H1 (cell line): ENCODE measurements around the gene ADAMTS8. TPM values are rescaled to one million over a fixed set of nuclear protein-coding genes. Genes with fewer than 3 reads are reported as not detected.
A peak's percentile ranks its signal among the peaks of the same experiment; 100 is the strongest.

Experiments used
- CTCF ChIA-PET: fragments of 300-600 bp; sonication (Branson Sonifier 250); formaldehyde crosslinking; loops from one replicate; lab custom pipeline; 2021; ENCODE audit not compliant: partially characterized antibody; lab: Charles Lee
- POLR2A ChIA-PET: fragments of 300-600 bp; sonication (Branson Sonifier 250); formaldehyde crosslinking; loops from one replicate; lab custom pipeline; 2021; ENCODE audit warnings: inconsistent platforms; ENCODE audit not compliant: partially characterized antibody; lab: Charles Lee
- DNase-seq, 2 experiments: peaks; one replicate each; pipeline versions ENCODE4 v3.0.0 to v3.0.0-alpha.2; 2010 to 2022; ENCODE audit warnings: low spot score in 2 of 2, low read depth in 1 of 2, mixed read lengths in 1 of 2
- FAIRE-seq: peaks from 2 replicates; lab custom pipeline; 2011; peaks lifted over from hg19 to GRCh38; lab: Jason Lieb, UNC
- H2AFZ ChIP-seq: 2 replicates; pipeline ENCODE4 v1.8.1; 2012; ENCODE audit warnings: low read length, inconsistent platforms
- H2AK5ac ChIP-seq: 2 replicates; pipeline ENCODE4 v1.6.1; 2013; ENCODE audit warnings: low read depth, low read length
- H2BK120ac ChIP-seq: replicated peaks from 2 replicates; pipeline ENCODE3; 2013; ENCODE audit warnings: low read depth, low read length, inconsistent platforms
- H2BK12ac ChIP-seq: 2 replicates; pipeline ENCODE4 v1.6.1; 2013; ENCODE audit warnings: low read depth, low read length
- H2BK15ac ChIP-seq: 2 replicates; pipeline ENCODE4 v1.6.1; 2013; ENCODE audit warnings: low read length
- H2BK20ac ChIP-seq: 2 replicates; pipeline ENCODE4 v1.6.1; 2013; ENCODE audit warnings: low read length
- H2BK5ac ChIP-seq: 2 replicates; pipeline ENCODE4 v1.6.1; 2013; ENCODE audit warnings: low read depth, low read length
- H3K14ac ChIP-seq: 2 replicates; pipeline ENCODE4 v1.6.1; 2013; ENCODE audit warnings: inconsistent platforms; ENCODE audit not compliant: insufficient read length
- H3K18ac ChIP-seq: 2 replicates; pipeline ENCODE4 v1.6.1; 2013; ENCODE audit warnings: low read length; ENCODE audit errors: extremely low read depth
- H3K23ac ChIP-seq: 2 replicates; pipeline ENCODE4 v1.6.1; 2013; ENCODE audit warnings: inconsistent platforms; ENCODE audit not compliant: insufficient read length
- H3K23me2 ChIP-seq: 2 replicates; pipeline ENCODE4 v1.6.1; 2013; ENCODE audit warnings: low read depth, low read length
- H3K27ac ChIP-seq: 2 replicates; pipeline ENCODE4 v1.6.1; 2011; ENCODE audit warnings: low read depth, low read length, inconsistent platforms
- H3K27me3 ChIP-seq, 4 experiments: replicated peaks in 1 of 4; 1 replicate in 1 of 4; 2 replicates in 3 of 4; pipeline versions ENCODE4 v1.6.1 to v1.8.1; 2011 to 2013; ENCODE audit warnings: low read length in 3 of 4, mild to moderate bottlenecking in 3 of 4, inconsistent platforms in 2 of 4, mixed read lengths in 2 of 4, moderate library complexity in 1 of 4; ENCODE audit not compliant: control insufficient read depth in 3 of 4, insufficient read depth in 3 of 4; ENCODE audit errors: extremely low read depth in 1 of 4
- H3K36me3 ChIP-seq, 4 experiments: 2 replicates each; pipeline versions ENCODE4 v1.6.1 to v1.8.1; 2011 to 2013; ENCODE audit warnings: mild to moderate bottlenecking in 4 of 4, low read length in 3 of 4, moderate library complexity in 2 of 4, control low read depth in 1 of 4, inconsistent platforms in 1 of 4; ENCODE audit not compliant: insufficient read depth in 4 of 4, control insufficient read depth in 2 of 4
- H3K4ac ChIP-seq: replicated peaks from 2 replicates; pipeline ENCODE3; 2013; ENCODE audit warnings: low read length, low read depth, mixed read lengths, inconsistent platforms; ENCODE audit not compliant: insufficient read length
- H3K4me1 ChIP-seq, 4 experiments: replicated peaks in 1 of 4; 1 replicate in 1 of 4; 2 replicates in 3 of 4; pipeline versions ENCODE4 v1.6.1 to v1.8.1; 2011 to 2013; ENCODE audit warnings: low read length in 3 of 4, inconsistent platforms in 2 of 4, mixed read lengths in 1 of 4; ENCODE audit not compliant: insufficient read depth in 4 of 4, control insufficient read depth in 3 of 4
- H3K4me2 ChIP-seq, 2 experiments: 2 replicates each; pipeline versions ENCODE4 v1.6.1 to v1.8.1; 2011 to 2013; ENCODE audit warnings: low read depth in 2 of 2, low read length in 2 of 2, control low read depth in 1 of 2, inconsistent platforms in 1 of 2, mild to moderate bottlenecking in 1 of 2; ENCODE audit not compliant: insufficient read depth in 1 of 2
- H3K4me3 ChIP-seq, 4 experiments: fragments of 200-600, 300-600 bp in 1 of 4; sonication (generic), shearing (Covaris generic), sonication (Bioruptor Twin) in 1 of 4; 2 replicates each; pipeline versions ENCODE4 v1.5.1 to v1.8.1; 2011 to 2016; ENCODE audit warnings: low read length in 4 of 4, low read depth in 3 of 4, control low read depth in 2 of 4, inconsistent platforms in 2 of 4, mild to moderate bottlenecking in 2 of 4, mixed read lengths in 1 of 4, moderate library complexity in 1 of 4; ENCODE audit not compliant: insufficient read depth in 2 of 4; ENCODE audit errors: extremely low read depth in 1 of 4
- H3K56ac ChIP-seq: replicated peaks from 2 replicates; pipeline ENCODE3; 2013; ENCODE audit warnings: low read depth, mild to moderate bottlenecking, mixed read lengths, low read length, inconsistent platforms; ENCODE audit not compliant: insufficient read length
- H3K79me1 ChIP-seq: 2 replicates; pipeline ENCODE4 v1.6.1; 2013; ENCODE audit warnings: low read depth, low read length, control low read depth
- H3K79me2 ChIP-seq, 2 experiments: 2 replicates each; pipeline versions ENCODE4 v1.6.1 to v1.8.1; 2012 to 2013; ENCODE audit warnings: low read length in 2 of 2, mild to moderate bottlenecking in 2 of 2, inconsistent platforms in 1 of 2; ENCODE audit not compliant: insufficient read depth in 2 of 2, control insufficient read depth in 1 of 2
- H3K9ac ChIP-seq, 4 experiments: replicated peaks in 1 of 4; 1 replicate in 1 of 4; 2 replicates in 3 of 4; pipeline versions ENCODE4 v1.6.1 to v1.8.1; 2011 to 2013; ENCODE audit warnings: low read depth in 3 of 4, low read length in 3 of 4, control low read depth in 2 of 4, mild to moderate bottlenecking in 2 of 4, moderate library complexity in 2 of 4, inconsistent platforms in 1 of 4; ENCODE audit errors: extremely low read depth in 1 of 4
- H3K9me3 ChIP-seq, 2 experiments: 2 replicates each; pipeline versions ENCODE4 v1.6.1 to v1.8.1; 2012 to 2013; ENCODE audit warnings: mild to moderate bottlenecking in 2 of 2, moderate library complexity in 2 of 2, control low read depth in 1 of 2, inconsistent platforms in 1 of 2, low read depth in 1 of 2, low read length in 1 of 2, mixed read lengths in 1 of 2; ENCODE audit not compliant: insufficient read depth in 2 of 2
- H4K20me1 ChIP-seq, 2 experiments: replicated peaks in 1 of 2; 2 replicates each; pipeline versions ENCODE3 to v1.8.1; 2011 to 2013; ENCODE audit warnings: inconsistent platforms in 2 of 2, low read length in 2 of 2, mild to moderate bottlenecking in 1 of 2; ENCODE audit not compliant: insufficient read depth in 2 of 2, control insufficient read depth in 1 of 2
- H4K5ac ChIP-seq: 2 replicates; pipeline ENCODE4 v1.6.1; 2013; ENCODE audit warnings: low read length, low read depth, mixed read lengths, inconsistent platforms; ENCODE audit not compliant: insufficient read length
- H4K8ac ChIP-seq: 2 replicates; pipeline ENCODE4 v1.8.0; 2013; ENCODE audit warnings: mild to moderate bottlenecking, moderate library complexity, low read length, inconsistent platforms; ENCODE audit not compliant: insufficient read depth; ENCODE audit errors: extremely low read depth
- H4K91ac ChIP-seq: replicated peaks from 2 replicates; pipeline ENCODE3; 2013; ENCODE audit warnings: low read length, mixed read lengths, inconsistent platforms; ENCODE audit not compliant: insufficient read length
- CTBP2 ChIP-seq: IDR thresholded peaks from 2 replicates; pipeline ENCODE4 v1.7.0; 2011; ENCODE audit warnings: borderline replicate concordance, mild to moderate bottlenecking, moderate library complexity, mixed read lengths, low read length; ENCODE audit not compliant: insufficient read depth, insufficient read length
- POU5F1 ChIP-seq: IDR thresholded peaks from 2 replicates; pipeline ENCODE4 v1.6.1; 2011; ENCODE audit warnings: low read depth, mild to moderate bottlenecking, low read length, moderate library complexity
- WGBS, 2 experiments: shearing (Covaris generic) in 1 of 2; methylation state at CpG; one replicate each; pipeline versions ENCODE4 v1.1.6 to v1.1.7; 2013 to 2015; ENCODE audit warnings: low lambda C conversion rate in 2 of 2, mixed read lengths in 2 of 2, inconsistent platforms in 1 of 2, low coverage in 1 of 2, missing lambda C conversion rate in 1 of 2; ENCODE audit not compliant: insufficient replicate concordance in 2 of 2, insufficient coverage in 1 of 2, insufficient read length in 1 of 2; ENCODE audit errors: extremely low coverage in 1 of 2, missing lambda C conversion rate in 1 of 2; 5-methylcytosine and 5-hydroxymethylcytosine counted together
- polyA plus RNA-seq, 7 experiments: library from polyadenylated mRNA; depleted of rRNA in 3 of 7; stranded (reverse) in 5 of 7; unstranded in 2 of 7; fragments of >200 nt in 5 of 7; fragments of 200-250 nt in 2 of 7; gene quantifications; 1 replicate in 5 of 7; 2 replicates in 1 of 7; 4 replicates in 1 of 7; pipeline versions ENCODE4 v1.2.1 to v1.2.3, GENCODE V29; 2011 to 2013; ENCODE audit warnings: missing spikeins in 2 of 7, mixed read lengths in 2 of 7
- total RNA-seq: library from RNA; stranded (reverse); fragmentation: NEBNext Ultra II Directional; extraction: Animal tissue kit (Norgen Biotek cat#: 25700); gene quantifications from 2 replicates; pipeline ENCODE4 v1.2.1, GENCODE V29; 2021

Gene ADAMTS8
- total and polyA plus RNA-seq, 2 of the 8 experiments (the other 6 are each of a cell fraction or from before 2014, with no cell fraction given): 9.3 to 16.6 TPM

DNA sequence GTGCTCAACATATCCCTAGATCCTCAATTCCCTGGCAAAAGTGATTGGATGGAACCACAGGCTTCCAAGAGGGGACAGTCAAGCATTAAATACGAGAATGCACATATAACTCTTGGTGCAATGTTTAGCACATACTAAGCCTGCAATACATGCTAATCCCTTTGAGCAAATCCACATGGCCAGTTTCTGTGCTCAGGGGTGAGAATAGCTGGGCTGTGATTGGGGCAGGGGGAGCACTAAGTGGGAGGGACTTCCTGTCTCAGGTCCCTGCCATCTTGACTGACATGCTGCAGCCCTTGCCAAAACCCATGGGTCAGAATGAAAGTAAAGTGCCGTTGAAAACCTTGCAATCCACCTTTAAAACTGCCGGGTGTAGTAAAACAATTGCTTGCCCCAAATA, 17.4 kb upstream of the ADAMTS8 start:
- H2AK5ac ChIP-seq: no peak overlapping the region
- TF ChIP-seq POU5F1 (no peak), CTBP2 (no peak)
- no peak overlapping the region for H3K4me3 ChIP-seq
- H3K23ac ChIP-seq: no peak overlapping the region
- no peak overlapping the region for H2BK120ac ChIP-seq
- H4K91ac ChIP-seq: no peak overlapping the region
- DNase-seq (no peak), FAIRE-seq (no peak)
- no peak overlapping the region for H2BK5ac ChIP-seq
- H3K18ac ChIP-seq: no peak overlapping the region
- H3K23me2 ChIP-seq: peaks cover 16% of the 10 kb centered on the region
- no peaks in the 10 kb centered on the region for H3K79me2 ChIP-seq
- no peak overlapping the region for H3K4ac ChIP-seq
- no peak overlapping the region for H3K27ac ChIP-seq
- no peaks in the 10 kb centered on the region for H3K9me3 ChIP-seq
- no peaks in the 10 kb centered on the region for H3K79me1 ChIP-seq
- ChIA-PET CTCF (interaction anchor here (1.5 to 21.7 kb wide), 3 partner anchors 12 to 419 kb away, joined by 4 to 521 read pairs (median 93); no protein-coding TSS in a partner anchor), POLR2A (interaction anchor here (0.6 kb wide), 1 partner anchor 402 kb away, joined by 4 read pairs; no protein-coding TSS in a partner anchor)
- H3K27me3 ChIP-seq: peaks cover 7 to 36% (median 26%) of the 10 kb centered on the region in 4 experiments
- no peak overlapping the region for H2BK12ac ChIP-seq
- peaks cover 0 to 2% of the 10 kb centered on the region in 2 experiments for H4K20me1 ChIP-seq
- H3K4me1 ChIP-seq: peaks cover 0 to 9% (median 6%) of the 10 kb centered on the region in 4 experiments; a peak in 6 of 7 replicates
- 84% methylated on average over 3 of the region's 3 CpGs; no CpG with 5 or more reads in 1 of the 2 experiments for WGBS, 2 experiments
- no peak overlapping the region for H4K5ac ChIP-seq
- no peak overlapping the region for H3K14ac ChIP-seq
- H3K36me3 ChIP-seq: no peaks in the 10 kb centered on the region
- no peak overlapping the region for H2BK15ac ChIP-seq
- no peak overlapping the region for H4K8ac ChIP-seq
- no peak overlapping the region for H3K9ac ChIP-seq
- H3K56ac ChIP-seq: no peak overlapping the region
- no peak overlapping the region for H2BK20ac ChIP-seq
- no peak overlapping the region for H3K4me2 ChIP-seq
- H2AFZ ChIP-seq: peak overlapping the region; percentile 88; the same call in 1 of the 2 replicates
